GM21529 (cell line): Measurements from ENCODE around the gene ERN1.
A peak's percentile ranks its signal among the peaks of the same experiment; 100 is the strongest.

Experiments
- ATAC-seq: cut with Tn5 transposase; IDR thresholded peaks from one replicate; pipeline ENCODE4 v1.9.1; 2021; ENCODE audit not compliant: unreplicated experiment

Gene ERN1

DNA sequence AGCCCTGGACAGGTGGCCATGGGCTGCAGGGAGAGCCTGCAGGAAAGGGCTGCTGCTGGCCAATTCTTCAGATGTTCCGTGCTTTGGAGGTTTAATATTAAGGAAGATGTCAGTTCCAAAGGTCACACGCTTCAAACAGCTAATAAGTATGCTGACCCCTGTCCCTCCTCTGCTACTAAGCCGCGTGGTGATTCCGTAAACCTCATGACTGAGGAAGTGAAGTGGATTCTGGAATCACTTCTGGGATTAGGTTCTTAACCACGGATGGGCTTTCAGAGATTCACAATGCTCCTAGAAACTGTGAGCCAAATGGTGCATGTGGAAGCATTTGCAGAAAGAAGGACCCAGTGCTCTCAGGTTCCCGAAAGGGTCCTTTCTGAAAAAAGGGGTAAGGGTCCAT lies 28.5 kb upstream of the ERN1 start:
- no peak for ATAC-seq

DNA sequence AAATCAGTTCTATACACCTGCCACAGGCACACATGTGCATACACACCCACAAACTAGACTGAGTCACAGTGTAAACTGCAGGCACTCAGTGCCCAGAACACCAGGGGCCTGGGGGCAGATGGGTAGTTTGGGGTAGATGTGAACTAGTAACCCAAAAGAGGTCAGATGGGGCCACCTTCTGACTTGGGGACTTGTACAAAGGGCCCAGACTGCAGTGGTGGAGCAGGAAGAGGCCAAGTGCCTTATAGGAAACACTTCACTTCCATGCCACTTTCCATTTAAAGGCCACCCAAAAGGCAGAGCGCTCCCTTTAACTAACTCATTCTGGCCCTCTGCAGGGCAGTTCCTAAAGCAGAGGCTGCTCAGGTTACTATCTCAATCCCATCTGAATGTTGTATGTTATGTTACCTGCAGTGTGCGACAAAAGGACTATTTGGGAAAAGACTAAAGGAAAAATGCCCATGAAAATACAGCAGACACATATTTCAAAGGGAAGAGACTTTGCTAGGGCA lies 27.8 kb upstream of the ERN1 start:
- no peak for ATAC-seq

DNA sequence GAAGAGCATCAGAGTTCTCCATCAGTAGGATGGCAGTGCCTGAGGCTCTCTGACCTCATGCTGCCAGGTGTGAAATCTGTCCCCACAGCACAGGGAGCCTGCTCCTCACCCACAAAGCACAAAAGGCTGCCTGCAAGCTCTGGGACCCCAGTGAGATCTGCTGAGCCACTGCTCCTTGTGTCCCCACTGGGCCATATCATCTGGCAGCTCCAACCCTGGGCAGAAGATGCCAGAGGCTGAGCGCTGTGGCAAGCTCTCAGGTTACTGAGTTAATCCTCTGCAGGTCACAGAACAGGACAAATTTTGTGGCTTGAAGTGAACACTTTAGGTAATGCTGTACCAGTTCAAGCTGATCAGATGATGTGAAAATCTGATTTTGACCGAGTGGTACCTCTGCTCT lies 26.7 kb upstream of the ERN1 start:
- ATAC-seq: no peak

DNA sequence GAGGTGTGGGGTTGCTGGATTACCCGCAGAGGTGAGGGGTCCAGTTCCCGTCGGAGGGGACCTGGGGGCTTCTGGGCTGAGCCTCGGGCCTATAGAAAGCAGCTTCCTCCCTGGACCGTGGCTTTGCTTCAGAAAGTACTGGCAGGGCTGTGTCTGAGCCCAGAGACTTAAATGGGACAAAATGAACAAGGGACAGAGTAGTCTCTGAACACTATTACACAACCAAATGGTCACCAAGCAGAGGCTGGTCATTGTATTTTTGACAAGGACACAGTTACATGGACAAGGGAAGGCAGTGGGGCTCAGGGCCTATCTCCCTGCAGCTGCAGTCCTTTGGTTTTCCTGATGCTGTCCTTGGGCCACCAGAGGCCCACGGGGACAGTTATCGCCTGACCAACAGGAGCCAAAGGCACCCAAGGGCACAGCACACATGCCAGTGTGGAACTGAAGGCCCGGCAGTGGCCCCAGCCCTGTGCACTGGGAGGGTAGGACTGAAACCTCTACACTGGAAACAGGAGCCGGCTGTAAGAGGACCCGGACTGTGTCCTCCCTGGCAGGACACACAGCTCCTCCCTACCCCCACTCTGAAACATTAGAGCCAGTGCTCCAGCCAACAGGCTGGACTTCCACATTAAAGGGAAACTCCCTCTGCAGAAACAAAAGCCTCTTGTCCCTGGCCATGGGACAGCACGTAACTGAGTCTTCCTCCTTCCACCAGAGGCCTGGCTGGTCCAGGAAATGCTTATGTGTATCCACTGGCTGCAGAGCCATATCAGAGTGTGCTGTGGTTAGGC lies 26.0 kb upstream of the ERN1 start:
- no peak for ATAC-seq

DNA sequence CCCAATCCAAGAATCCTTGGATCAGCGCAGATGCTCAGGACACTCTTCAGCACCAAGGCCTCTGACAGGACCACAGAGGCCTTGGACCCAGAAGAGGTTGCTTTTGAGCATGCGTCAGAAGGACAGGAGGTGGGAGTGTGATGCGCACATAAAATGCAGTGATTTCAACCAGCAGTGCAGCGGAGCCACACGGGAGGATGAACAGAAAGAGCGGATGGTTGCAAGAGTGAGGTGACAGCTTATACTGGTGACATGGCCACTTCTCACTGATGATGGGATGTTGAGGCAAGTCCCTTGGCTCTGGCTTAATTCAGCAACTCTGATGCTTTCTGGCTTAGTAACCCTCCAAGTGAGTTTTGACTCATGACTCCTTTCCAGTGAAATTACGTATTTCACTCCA lies 25.2 kb upstream of the ERN1 start:
- no peak for ATAC-seq

DNA sequence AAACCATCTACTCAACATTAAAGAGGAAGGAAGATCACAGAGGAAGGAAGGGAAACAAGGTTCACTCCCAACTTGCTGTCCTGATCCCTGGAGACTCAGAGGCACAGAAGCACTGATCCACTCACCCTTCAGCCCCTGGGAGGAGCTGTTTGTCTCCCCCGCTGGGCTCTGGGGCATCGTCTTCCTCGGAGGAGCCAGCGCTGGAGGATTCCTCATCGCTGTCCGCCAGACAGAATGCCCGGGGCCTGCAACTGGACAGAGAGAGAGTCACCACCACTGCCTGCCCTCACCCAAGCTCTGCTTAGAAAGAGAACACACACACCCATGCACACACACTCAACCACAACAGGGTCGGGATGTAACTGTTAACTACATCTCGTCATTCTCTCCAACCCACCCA lies 24.8 kb upstream of the ERN1 start:
- no peak for ATAC-seq

DNA sequence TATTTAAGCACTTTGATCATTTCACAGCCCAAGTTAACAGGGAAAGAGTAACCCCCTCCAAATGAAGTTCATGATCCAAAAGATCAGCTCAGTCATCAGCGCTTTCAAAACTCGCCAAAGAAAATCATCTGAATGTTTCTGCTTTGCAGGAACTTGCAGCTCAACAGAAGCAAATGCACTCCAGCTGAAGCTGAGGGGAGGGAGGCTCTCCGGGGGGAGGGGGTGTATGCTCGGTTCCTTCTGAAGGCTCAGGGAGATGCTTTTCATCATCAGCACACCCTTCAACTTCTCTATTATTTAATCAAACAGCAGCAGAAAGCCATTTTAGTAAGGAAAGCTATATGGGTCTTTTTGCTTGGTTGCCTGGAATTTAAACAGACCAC lies 24.4 kb upstream of the ERN1 start:
- no peak for ATAC-seq

DNA sequence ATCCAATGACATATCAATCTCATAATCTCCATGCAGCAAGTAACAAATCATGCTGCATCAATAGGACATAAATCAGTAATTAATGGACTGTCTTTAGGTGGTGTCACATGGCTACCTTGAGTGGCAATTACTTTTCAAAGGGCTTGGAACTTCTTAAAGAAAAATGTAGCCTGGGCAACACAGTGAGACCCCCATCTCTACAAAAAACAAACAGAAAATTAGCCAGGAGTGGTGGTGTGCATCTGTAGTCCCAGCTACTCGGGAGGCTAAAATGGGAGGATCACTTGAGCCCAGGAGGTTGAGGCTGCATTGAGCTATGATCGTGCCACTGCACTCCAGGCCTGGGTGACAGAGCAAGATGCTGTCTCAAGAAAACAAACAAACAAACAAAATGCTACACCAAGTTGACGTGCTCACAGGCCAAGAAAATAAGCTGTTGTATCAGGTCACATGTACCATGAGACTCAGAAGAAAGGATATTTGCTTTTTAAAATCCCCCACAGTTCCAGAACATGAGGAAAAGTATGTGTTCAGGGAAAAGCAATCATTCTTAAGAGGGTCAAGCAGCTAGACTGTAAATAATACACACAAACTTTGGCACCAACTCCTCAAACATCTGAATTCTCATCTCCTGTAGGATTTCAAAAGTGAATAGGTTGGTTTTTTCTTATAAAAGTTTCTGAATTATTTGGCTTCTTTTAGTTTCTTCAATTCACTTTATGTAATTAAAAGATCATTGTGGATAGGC lies 23.8 kb upstream of the ERN1 start:
- ATAC-seq: no peak

DNA sequence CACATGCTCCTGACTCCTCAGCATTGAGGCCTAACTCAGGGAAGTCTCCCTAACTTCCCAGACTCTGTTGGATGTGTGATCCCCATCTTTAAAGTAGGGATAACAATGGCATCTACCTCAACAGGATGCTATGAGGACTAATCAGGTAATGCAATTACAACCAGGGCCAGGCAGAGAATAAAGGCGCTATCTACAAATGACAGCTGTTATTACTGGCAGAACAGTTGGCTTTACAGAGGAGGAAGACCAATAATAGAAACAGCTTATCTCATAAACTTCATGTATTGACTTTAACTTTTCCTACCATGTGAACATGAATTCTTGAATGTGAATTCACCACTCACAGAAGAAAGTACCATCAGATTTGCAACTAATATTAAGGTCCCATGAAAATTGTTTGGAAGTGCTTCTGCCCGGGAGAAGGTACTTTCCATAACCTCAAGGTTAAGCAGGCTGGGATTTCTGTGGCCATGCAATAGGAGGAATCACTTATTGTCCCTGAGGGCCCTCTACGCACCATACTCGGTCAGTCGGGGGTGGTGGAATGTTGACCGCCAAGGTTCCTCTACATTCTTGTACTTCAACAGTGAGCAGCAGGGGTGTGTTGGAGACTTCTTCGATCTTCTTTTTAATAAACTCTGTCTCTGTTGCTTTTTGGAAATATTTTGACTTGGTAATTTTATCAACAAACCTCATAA lies 22.6 kb upstream of the ERN1 start:
- ATAC-seq: no peak

DNA sequence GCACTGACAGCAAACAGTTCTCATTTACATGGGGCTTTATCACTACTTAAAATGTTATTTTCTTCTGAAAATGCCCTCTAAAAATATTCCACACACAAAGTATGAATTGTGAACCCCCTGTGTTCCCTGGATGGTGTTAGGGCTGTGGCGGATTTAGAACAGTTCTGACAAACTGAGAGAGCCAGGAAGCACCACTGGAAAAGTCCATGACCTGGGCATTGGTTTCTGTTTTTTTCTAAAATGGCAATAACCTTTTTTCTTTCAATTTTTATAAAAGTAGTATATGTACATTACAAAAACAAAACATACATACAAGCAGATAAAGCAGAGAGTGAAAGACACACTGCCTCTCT lies 21.0 kb upstream of the ERN1 start:
- no peak for ATAC-seq

DNA sequence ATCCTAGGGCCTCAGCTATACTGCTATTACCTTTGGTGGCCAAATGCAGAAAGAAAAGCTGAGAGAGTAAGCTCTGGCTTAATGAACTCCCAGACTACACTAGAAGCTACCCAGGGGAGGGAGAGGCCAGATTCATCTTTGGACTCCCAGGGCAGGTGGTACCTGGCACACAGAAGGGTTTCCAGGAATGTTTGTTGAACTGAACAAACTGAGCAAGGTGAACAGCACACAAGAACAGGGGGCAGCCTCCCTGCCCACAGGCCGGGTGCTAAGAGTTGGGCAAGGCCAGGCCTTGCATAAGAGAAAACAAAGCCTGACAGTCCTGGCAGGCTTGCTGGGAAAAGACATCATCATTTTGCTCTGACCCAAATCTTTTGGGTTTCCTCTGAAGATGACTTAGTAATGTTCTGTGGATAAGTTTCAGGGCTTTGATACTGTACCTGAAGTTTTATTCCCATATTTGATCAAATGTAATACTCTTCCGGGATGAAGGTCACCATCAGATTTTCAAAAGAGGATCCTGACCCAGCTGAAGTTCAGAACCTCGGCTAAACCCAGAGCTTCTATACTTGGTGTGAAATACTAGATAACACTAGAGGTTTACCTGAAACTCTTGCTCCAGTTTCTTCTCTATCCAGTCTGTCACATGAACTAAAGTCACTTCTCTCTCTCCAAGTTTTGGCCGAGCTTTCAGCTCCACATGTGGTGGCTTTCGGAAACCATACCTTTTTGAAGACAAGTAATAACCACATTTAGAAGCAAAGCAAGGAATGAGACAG lies 20.5 kb upstream of the ERN1 start:
- no peak for ATAC-seq

DNA sequence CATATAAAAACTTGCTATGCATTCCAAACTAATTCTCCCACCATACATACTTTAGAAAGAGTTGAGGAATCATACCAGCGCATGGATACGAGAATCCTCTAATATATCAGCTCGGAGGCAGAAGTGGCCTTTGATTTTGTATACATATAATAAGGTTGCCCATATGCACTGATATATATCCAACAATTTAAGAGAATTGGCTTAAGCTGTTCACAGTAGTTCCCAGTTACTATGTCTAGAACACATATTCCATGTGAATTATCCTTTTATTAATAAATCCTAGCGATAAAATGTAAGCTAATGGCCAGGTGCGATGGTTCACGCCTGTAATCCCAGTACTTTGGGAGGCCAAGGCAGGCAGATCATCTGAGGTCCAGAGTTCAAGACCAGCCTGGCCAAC lies 19.3 kb upstream of the ERN1 start:
- no peak for ATAC-seq

DNA sequence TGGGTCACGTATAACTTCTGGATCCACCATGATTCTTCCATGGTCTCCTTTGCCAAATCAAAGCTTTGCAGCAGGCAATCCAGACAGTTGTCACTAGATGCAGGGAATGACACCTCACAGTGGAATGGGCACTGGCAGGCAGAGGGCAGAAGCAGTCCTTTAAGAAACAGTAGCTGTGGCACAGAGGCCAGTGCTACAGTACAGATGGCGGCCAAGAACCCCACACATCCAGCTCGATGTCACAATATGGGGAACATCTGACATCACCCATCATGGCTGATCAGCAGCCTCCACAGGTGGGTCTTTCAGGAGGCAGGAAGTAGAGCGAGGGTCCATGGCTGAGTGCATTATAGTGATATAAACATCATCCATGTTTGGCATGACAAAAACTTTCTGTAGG lies 18.8 kb upstream of the ERN1 start:
- no peak for ATAC-seq

DNA sequence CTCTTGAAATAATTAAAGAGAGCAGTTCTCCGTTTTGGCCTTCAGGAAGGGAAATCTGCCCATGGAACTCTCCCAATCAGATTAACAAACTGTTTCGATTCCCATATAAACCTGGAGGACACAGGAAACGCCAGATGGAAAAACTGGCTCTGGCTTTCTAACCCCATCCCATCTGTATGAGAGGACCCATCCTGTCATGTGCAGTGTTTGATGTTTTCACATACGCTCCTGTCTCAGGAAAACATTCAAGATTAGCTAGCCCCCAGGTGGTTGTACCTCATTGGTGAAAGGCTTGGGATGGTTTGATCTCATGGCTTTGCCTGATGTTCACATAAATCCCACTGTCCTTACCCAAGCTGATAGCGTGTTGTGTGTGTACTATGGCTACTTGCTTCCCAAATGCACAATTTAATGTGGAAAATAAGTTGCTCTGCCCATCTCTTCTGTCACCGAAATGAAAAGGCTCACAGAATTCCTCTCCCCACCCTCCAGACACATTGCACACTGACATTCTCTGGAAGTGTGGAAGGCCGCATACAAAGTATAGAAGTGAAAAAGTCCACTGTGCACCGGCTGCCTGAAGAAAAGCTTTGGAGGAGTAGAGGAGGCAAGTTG lies 18.2 kb upstream of the ERN1 start:
- no peak for ATAC-seq

DNA sequence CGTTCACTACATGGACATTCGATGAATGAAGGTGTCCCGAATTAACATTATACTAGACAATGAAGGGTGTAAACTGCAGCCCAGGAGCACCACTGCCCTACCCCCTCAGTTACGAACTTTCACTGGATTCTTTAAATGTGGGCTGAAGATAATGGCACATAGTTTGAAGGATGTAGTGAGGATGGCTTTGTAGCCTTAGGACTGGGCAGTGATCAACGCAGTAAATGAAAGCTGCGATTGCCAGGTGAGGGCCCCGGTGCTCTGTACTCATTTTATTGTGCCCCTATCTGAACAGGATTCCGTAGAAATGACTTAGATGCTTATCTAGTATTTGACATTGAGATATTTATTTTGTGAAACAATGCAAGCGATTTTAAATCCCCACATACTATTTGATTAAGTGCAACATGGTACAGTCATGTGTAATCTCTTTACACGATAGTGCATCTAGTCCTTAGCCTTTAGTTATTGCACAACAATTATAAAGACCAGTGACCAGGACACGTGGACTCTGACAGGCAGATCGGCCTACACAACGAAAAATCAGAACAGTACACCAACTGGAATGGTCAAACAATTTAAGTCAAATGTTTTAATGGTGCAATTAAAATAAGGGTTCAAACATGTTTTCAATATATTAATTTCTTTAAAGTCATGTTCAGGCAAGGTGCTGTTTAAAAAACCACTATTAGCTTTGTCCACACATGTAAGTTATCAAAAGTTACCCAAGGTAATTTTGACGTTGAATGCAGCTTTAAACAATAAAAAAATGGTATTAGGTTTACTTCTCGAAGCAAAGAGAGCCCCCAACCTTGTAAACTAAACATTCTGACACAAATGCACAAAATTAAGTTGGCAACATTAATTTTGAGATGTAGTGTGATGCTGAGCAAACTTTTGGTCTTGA lies 17.4 kb upstream of the ERN1 start:
- ATAC-seq: no peak

DNA sequence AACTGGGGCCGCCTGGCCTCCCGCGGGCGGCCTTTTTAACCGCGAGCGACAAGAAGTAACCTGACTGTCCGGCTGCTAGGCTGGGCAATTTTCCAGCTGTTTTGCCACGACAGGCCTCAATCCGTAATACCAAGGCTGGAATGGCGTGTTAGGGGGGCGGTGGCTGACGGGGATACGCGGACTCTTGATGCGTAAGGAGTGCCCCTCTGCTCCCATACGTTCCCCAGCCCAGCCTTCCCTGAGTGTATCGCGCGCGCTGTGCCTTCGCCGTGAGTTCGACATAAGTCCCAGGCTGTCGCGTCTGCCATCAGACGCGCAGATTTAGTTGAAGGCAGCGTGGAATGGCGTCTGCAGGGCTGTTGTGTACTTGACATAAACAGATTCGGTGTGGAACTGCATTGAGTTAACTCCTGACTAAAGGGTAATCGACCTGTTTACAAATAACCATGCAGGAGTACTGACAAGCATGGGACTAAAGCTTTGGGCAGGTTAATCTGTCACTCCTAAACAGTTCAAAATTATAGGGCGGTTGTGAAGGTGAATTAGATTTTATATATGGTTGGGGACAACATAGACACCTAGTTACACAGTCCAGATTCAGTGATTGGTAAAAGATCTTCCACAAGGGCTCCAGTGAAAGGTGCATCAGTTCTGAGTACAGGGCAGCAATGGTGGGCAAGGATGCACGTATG lies 16.6 kb upstream of the ERN1 start:
- ATAC-seq: no peak

DNA sequence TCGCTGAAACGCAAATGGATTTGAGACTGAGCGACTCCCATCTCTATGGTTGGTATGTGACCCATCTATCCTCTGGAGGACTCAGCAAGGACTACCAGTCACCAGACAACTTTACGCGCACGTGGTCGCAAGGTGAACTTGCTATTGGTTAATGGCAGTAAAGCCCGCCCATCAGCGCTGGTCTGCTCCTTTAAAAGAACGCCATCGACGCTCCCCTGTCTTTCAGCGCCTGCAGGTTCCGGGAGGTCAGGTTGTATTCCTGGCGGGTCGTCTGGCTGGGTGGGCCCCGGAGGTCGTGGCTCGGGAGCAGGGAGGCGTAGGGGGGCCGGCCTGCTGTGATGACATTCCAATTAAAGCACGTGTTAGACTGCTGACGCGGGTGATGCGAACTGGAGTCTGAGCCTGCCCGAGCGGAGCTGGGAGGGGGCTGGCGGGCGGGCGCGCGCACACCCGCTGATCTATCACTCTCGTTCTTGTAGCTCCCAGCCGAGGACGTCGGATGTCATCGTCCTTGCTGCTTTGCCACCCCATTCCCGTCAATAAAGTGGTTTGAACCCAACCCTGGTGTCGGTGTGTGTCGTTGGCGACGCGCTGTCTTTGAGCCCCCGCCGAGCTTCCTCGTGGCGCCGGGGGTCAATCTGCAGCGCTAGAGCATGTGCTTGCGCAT lies 15.9 kb upstream of the ERN1 start:
- peak; percentile 93 for ATAC-seq

DNA sequence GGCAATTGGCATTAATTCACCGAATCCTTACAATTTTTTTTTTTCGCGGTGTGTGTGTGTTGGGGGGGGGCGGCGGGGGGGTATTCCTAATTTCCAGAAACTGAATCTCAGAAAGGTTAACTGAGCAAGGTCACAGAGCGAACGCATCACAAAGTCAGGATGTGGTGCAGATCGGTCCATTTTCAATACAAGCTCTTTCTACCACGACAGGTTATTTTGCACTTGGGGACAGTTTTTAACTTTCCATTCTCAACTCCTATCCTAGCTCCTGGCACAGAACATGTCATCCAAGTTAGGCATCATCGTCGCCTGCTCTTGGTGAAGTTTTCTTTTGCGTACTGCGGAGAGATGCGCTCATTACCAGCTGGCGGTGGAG lies 15.4 kb upstream of the ERN1 start:
- no peak for ATAC-seq

DNA sequence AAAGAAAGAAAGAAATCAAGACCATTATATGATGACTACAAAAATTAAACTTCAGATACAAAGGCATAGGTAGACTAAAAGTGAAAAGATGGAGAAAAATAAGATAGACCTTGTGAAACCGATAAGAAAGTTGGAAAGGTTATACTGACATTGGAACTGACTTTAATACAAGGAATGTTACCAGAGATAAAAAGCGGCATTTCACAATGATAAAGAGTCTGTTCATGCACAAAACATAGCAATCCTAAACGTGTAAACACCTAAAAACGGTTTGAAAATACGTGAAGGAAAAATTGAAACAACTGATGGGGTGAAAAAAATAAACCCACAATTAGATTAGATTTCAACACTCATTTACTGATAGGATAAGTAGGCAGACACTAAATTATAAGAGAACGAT lies 9.6 kb upstream of the ERN1 start:
- no peak for ATAC-seq
